NCI-H524 treated with DMSO at 0.1 percent for 48 hours (cell line): ENCODE measurements around the gene CAB39.

Experiments used
- DNase-seq: peaks from one replicate; lab custom pipeline; 2025; lab: John Stamatoyannopoulos, UW

CAB39 gene

DNA sequence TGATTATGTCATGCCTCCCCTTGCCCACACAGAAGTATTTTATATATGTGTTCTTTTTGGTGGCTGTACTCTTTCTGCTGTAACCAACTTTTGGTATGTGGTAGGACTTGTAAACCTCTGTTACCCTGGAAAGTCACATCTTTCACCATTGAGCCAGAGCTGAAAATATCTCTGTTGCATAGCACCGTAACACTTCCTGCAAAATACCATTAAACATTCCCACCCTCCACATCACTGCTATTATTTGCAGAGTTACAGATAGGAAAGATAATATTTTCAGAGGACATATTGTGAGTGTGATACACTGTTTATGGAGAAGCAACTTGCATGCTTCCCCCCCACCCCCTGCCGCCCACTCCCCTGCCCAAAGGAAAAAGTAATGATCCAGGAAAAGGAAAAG lies 44.8 kb downstream of the CAB39 start:
- no peak for DNase-seq

DNA sequence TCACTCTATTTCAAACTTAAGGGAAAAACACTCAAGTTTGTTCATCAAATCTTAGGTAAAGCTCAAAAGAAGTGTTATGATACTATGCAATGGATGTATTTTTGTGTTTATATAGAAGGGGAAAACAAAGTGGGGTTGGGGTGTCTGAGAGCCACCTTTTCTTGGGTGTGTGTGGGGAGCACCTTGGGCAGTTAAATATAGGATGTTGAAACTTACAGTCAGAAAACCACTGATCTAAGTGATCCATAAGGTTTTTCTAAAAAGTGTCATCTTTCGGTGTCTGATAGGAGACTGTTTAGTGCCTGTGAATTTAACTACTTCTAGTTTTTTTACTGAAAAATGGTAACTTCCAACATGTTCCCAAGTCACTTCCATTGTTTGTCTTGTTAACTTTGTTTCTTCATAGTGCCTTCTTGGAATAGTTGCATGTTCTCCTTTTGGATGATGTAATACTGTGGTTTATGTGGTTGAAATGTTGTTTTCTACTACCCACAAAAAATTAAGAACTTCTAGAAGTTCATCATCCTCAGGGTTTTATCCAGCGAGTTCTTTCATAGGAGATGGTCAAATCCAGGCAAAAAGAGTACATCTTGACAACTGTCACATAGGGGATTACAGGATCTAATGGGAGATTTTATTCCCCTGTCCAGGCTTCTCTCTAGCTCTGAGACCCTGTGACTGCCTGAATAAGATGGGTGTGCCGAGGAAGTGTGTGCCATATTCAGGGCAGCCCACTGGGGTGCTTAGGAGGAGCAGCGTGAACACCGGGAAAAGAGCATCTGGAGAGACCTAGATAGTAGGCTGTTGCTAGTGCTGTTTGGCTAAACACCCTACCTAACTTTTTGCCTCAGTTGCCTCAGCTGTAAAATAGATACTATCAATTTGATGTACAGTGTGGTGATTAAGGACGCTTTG lies 46.2 kb downstream of the CAB39 start:
- DNase-seq = no peak

DNA sequence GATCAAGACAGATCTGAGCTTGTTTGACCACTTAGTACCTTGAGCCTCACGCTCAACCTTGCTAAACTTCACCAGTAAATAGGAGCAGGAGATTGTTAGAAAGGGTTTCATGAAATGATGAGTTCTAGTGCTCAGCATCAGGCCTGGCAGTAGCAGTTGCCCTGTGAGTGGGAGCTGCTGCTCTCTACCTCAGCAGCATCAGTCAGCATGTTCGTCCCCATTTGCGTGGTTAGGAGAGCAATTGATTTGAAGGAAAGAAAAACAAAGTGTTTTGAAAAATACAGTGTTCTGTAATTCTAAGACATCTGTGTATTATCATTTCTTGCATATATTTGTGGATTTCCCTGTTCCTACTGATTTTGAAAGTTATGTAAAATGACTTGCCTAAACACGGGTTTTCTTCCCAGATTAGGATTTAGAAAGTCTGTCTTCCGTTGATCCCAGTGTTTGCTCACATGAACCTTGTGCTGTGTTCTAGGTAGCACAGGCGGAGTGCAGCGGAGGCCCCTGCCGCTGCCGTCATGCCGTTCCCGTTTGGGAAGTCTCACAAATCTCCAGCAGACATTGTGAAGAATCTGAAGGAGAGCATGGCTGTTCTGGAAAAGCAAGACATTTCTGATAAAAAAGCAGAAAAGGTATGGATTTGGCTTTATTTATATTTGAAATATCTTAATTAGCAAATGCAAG lies 47.0 kb downstream of the CAB39 start:
- no peak for DNase-seq

DNA sequence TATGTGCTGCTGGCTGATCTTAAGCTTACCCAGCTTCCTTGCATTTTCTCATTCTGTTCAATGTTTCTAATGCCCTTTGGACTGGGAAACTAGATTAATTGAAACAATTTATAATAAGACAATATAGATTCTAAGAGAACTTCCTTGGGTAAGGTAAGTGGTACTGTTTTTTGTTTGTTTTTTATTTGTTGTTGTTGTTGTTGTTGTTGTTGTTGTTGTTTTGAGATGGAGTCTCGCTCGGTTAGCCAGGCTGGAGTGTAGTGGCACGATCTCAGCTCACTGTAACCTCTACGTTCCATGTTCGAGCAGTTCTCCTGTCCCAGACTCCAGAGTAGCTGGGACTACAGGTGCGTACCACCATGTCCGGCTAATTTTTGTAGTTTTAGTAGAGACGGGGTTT lies 49.1 kb downstream of the CAB39 start:
- DNase-seq = no peak

DNA sequence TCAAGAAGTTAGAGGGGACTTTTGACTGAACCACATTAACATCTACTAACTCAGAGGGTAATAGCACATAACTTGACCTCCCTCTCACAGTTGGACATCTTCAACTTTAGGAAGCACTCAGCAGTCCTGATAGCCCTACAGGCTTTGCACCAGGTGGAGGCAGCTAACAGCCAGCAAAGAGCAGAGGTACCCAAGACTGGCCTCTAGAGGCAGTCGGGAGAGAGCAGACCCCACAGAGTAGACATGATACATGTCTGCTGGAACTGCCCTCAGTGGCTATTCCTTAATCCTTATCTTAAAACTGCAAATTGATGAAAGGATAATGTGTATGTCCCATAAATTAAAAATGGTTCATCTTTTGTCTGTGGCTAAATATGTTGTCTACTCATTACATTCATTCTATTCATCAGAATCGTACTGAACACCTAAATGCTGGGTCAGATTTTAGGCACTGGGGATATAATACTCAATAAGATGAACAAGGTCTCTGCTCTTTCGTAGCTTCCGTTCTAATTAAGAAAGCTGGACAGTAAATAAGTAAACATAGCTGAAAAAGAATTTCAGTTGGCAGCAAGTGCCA lies 49.8 kb downstream of the CAB39 start:
- no peak for DNase-seq

DNA sequence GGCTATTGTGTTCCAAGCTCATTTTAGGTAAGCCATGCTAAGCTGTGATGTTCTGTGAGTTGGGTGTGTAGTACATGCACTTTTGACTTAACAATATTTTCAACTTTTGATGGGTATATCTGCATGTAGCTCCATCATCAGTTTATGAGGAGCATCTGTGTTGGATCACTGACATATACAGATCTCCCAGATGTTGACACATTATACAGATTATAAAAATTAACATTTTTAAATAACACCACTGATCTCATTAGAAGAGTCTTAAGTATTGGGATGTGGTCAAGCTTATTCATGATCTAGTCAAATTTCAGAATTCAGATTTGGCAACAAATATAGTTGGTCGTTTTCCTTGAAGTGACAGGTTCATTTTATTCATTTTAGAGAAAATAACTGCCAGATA lies 51.7 kb downstream of the CAB39 start:
- DNase-seq = no peak

DNA sequence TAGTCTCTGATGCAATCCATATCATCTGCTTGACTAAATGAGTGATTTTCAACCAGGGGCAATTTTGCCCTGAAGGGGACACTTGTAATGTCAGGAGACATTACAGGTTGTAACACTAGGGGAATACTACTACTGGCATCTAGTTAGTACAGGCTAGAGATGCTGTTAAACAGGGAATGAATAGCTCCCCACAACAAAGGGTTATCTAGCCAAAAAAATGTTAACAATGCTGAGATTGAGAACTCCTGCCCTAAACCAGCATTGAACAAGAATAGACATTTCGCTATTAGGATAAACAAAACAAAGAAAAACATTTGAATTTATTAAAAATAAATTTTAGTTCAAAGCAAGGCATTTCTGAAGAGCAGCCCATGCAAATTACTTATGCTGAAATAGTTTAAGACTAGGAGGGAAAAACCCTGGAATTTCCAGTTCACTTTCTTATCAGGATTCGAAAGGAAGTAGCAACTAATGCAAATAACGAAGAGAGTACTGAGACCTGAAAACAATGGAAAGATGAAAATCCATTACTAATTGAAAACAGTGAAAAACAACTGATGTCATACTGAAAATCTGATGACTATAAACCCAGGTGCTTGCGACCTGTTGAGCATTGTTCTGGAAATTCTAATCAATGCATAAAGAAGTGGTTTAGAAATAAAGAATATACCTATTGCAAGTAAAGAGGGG lies 53.1 kb downstream of the CAB39 start:
- no peak for DNase-seq

DNA sequence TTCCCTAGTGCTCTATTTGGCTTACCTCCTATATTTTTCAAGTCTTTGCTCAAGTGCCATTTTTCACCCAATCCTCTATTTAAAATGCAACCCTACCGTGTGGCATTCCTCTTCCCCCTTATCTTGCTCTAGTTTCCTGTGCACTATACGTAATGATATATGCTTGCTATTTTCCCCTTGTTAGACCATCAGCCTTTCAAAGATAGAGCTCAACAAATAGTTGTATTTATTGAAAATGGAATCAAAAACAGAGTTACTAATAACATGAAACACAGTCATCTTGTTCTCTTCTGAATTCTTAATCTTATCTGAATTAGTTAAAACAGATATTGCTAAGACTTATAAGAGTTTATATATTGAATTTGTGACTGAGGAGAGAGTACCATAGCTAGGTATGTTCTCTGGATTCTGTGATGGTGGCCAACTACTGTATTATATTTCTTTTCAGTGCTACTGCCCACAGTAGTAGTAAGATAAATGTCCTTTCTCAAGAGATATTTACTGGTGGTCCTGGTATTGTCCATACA lies 55.3 kb downstream of the CAB39 start:
- no peak for DNase-seq

DNA sequence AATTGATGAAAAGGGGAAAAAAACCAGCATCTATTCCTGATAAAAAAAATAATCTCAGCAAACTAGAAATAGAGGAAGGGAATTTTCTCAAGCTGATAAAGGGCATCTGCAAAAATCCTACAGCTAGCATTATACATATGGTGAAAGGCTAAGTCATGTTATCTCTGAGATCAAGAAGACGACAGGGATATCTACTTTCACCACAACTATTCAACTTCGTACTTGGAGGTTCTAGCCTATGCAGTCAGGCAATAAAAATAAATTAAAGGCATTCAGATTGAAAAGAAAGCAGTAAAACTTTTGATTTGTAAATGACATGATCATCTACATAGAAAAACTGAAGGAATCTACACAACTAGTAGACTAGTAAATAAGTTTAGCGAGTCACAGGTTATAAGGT lies 58.2 kb downstream of the CAB39 start:
- no peak for DNase-seq

DNA sequence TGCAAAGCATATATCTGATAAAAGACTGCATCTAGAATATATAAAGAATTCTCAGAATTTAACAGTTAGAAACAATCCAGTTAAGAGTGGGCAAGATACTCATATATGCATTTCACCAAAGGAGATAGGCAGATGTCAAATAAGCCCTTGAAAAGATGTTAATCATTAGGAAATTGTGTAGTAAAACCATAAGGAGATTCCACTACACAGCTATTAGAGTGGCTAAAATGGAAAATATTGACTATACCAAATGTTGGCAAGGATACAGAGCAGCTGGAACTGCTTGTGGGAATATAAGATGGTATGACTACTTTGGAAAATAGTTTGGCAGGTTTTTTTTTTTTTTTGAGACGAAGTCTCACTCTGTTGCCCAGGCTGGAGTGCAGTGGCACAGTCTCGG lies 59.5 kb downstream of the CAB39 start:
- DNase-seq = no peak

DNA sequence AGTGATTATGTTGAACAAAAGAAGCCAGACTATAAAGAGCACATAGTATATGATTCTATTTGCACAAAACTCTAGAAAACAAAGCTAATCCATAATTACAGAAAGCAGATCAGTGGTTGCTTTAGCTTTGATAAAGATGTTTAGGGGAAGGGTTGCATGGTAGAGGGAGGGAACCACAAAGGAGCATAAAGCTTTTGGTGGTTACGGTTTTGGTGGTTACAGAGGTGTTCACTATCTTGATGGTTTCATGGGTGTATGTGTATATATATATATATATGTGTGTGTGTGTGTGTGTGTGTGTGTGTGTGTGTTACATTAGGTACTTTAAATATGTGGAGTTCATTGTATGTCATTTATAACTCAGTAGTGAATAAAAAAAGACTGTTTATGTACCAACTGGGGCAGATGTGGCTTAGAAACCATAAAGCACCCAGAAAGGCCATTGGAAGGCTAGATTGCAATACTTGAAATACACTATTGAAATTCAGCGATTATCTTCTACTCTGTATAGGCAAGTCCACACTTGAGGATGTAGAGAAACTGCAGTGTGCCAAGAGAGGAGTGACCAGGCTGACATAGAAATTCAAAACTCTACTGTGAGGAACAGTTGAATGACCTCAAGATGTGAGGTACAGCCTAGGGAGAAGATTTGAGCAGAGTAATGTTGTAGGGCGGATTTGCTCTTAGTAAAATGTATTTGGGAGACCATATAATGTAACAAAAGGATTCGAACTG lies 60.6 kb downstream of the CAB39 start:
- no peak for DNase-seq

DNA sequence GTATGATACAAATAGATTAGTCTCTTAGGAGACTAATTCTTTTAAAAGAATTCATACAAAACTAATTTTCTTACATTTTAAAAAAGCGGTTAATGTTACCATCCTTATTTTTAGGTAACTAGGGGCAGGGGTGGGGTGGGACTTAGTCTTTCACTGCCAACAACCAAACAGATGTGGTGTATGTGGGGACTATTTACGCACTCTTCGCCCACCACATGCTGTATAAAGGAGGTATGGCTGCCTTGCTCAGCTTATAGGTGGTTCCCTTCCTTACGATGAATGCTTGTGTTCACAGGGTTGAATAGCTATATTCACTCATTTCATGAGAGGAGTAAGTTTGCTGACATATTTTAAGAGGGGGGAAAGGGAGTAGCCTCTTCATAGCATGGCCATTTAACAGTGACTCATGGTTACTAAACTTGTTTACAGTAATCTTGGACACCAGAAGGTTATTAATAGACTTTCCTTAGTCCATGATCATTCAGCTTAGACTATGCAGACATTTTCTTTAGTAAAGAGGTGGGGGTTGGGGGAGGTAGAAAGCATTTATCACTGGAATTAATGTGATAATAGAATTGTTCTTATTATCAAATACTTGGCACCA lies 61.8 kb downstream of the CAB39 start:
- no peak for DNase-seq

DNA sequence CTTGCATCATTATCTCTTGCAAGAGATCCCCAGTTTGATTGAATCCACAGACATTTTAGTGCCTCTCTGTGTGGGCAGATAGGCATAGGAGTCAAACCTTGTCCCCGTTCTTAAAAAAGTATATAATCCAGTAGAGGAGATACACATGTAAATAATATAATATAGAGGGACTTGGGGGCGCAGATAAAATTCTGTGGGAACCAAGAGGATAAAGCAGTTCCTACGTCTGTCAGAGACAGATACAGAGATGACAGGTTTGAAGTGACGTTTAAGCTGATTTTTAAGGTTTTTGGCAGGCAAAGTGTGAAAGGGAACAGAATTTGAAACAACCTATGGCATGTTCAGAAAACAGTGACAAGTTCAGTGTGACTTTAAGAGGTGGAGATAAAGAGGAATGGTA lies 63.1 kb downstream of the CAB39 start:
- no peak for DNase-seq

DNA sequence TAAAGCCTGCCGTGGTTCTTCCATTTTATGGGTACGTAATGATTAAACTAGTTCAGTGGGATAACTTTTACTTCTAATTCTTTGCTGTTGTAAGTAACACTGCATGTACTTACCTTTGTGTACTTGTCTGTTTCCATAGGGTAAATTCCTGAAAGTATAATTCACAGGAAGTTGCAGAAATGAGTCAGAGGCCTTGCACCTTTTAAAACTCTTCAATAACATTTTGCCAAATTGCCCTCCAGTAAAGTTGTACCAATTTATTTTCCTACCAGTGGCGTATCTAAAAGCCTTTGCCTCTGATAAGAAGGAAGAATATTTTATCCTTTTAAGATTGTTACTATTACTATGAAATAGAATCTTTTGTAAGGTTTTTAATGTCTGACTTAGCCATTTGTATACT lies 65.1 kb downstream of the CAB39 start:
- DNase-seq = no peak

DNA sequence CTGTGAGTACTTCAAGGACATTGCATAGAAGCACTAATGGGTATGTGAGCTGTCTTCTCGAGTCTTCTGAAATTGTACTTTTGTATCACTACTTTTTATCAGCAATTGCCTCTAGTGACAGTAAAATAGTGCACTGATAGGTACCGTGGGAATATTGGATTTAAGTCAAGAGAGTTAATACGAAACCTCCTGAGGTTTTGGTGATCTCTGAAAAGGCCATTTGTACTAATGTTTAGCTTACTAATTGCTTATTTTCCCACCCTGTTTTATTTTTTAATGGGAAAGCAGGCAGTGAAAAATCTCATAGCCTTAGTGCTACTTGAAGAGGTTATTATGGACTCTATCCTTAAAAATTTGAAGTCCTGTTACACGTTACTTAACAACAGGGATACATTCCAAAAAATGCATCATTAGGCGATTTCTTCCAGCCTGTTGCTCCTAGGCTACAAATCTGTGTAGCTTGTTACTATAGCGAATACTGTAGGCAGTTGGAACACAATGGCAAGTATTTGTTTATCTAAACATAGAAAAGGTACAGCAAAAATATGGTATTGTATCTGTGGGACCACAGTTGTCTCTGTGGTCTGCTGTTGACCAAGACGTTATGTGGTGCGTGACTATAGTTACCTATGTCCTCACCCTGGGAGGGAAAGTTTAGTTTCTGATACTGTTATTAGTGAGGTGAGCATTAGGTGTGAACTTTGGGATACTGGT lies 65.9 kb downstream of the CAB39 start:
- DNase-seq = no peak

DNA sequence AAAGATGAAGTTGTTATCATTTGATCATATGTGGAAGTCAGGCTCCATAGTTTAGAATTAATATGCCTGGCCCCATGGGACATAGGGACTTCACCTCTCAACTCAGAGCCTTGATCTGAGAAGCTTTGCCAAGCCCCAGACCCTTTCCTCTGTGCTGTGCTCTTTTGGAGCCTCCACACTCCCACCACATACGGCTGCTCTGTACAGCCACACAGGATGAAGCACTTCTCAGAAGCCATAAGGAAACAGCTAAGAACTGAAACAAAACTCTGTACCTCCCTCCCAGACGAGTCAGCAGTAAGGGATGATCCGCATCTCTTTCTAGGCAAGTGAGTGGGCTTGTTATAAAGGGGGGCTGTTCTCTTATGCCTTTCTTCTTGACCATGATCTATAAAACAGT lies 66.5 kb downstream of the CAB39 start:
- DNase-seq = no peak

DNA sequence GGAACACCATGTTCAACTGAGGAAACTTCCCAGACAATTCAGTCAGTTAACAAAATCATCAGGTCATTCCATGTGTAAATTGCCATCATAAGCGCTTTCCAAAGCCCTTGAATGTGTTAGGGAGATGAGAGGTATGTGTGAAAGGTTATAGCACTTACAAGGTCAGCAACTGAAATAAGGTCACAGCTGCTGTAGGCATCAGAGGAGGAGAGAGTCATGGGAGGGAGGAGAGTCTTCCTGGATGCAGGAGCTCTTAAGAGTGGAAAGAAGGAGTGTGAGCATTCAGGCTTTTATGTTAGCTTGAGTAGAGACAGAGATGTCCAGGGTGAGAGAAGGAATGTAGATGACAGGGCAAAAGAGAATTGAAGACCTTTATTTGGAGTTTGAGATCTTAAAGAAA lies 67.0 kb downstream of the CAB39 start:
- DNase-seq = no peak

DNA sequence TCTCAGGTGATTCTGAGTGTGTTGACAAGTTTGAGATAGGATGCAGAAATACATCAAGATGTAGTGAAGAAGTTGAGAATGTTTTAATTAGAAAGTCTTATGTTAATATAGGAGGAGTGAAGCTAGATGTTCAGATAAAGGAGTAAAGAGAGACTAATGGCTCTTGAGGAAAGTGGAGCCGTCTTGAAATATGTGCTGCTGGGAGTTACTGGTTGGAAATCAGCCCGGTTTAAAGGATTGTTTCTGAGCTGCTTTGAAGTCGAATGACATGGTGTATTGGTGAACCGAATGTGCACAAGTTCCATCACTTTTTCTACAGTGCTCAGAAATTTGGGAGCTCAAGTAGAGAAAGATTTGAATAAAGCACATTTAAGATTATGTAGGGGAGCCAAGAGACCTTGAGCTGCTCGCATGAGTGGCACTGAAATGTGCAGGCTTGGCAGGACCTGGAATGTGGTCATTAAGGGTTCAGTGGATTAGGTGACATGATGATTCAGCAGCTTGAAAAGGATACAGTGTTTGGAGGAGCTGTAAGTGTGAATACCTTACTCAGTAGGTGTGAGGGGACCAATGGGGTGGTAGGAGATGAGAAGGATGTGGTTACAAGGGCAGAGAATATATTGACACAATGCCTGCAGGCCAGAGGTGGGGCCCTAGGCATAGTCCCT lies 68.6 kb downstream of the CAB39 start:
- no peak for DNase-seq

DNA sequence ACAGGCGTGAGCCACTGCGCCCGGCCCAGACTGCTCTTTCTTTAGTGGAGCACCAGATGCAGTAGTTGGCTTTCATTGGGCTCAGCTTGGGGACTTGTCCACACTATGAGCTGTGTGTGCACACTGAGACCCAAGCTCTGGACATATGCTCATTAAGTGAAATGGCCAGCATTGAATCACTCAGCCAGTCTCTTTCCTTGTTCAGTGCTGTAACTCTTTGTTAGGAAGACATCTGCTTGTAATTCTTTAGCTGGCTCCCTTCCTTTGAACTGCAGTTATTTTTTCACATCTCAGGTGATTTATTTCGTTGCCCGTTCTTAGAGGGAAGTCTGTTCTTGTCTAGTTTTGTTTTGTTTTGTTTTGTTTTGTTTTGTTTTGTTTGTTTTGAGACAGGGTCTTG lies 70.5 kb downstream of the CAB39 start:
- DNase-seq = no peak

DNA sequence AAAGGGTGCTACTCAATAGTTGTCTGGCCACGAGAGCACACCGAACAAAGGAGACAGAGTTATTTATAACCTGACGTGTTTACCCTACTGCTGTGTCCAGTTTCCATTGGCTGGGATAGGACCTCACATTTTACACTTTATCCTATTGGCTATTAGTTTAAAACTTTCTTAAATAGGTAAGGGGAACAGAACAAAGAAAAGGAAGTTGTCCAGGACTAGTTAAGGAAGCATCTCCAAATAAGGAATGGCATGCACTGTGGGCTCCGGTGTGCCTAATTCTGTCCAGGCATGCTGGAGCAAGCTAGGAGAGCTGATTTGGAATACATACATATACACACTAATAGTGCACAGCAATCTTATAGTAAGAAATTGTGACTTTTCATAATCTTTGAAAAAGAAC lies 72.2 kb downstream of the CAB39 start:
- no peak for DNase-seq
